ENCODE data around the gene BBS10.
"Not testable (repeated sequence)": the region's sequence is repeated elsewhere in the genome, so short reads cannot be mapped to it uniquely, and the experiment has no call there.

The BBS10 gene

GRCh38 chr12:76329159-76329558, 19.1 kb downstream of the BBS10 start:
- DNase-seq: no peak

GRCh38 chr12:76319595-76320319, 28.5 kb downstream of the BBS10 start:
- not testable (repeated sequence) for DNase-seq

- no peak for DNase-seq
These were observed 29.2 kb downstream of the BBS10 start for GRCh38 chr12:76318773-76319594.

- no peak for DNase-seq
These were observed 30.2 kb downstream of the BBS10 start for GRCh38 chr12:76317976-76318375.

- DNase-seq: no peak
These were observed 31.7 kb downstream of the BBS10 start for GRCh38 chr12:76316468-76316867.

- DNase-seq: no peak
These were observed 34.9 kb downstream of the BBS10 start for GRCh38 chr12:76313299-76313698.

- no peak for DNase-seq
These were observed 35.9 kb downstream of the BBS10 start for GRCh38 chr12:76312315-76312714.

- DNase-seq: no peak
These were observed 36.4 kb downstream of the BBS10 start for GRCh38 chr12:76311796-76312195.

GRCh38 chr12:76310110-76310509, 38.1 kb downstream of the BBS10 start:
- DNase-seq: no peak

- DNase-seq: no peak
These were observed 39.3 kb downstream of the BBS10 start for GRCh38 chr12:76308866-76309265.

GRCh38 chr12:76307083-76307482, 41.1 kb downstream of the BBS10 start:
- DNase-seq: no peak

GRCh38 chr12:76303989-76304460, 44.2 kb downstream of the BBS10 start:
- DNase-seq: no peak

GRCh38 chr12:76303365-76303764, 44.9 kb downstream of the BBS10 start:
- no peak for DNase-seq

- DNase-seq: no peak
These were observed 47.9 kb downstream of the BBS10 start for GRCh38 chr12:76300297-76300665.

GRCh38 chr12:76299536-76300296, 48.5 kb downstream of the BBS10 start:
- DNase-seq: no peak

Data from CD4-positive, alpha-beta T cell treated with Interleukin-6 for 4 hours (primary cell).